GM23248 (cell line): ENCODE data around the gene CFDP1. TPM values are rescaled to one million over a fixed set of nuclear protein-coding genes. Genes with fewer than 3 reads are reported as not detected.
"Not testable (repeated sequence)": the region's sequence is repeated elsewhere in the genome, so short reads cannot be mapped to it uniquely, and the experiment has no call there.

Source experiments
- DNase-seq: peaks from one replicate; pipeline ENCODE4 v3.0.0-alpha.2; 2015
- H2AFZ ChIP-seq: fragments of 200-600 bp; sonication (generic); 2 replicates; pipeline ENCODE4 v1.6.1; 2016; ENCODE audit warnings: antibody characterized with exemption
- H3F3A ChIP-seq: fragments of 200-600 bp; sonication (generic); 2 replicates; pipeline ENCODE4 v1.6.1; 2016; ENCODE audit warnings: mild to moderate bottlenecking, antibody characterized with exemption, mixed run types; ENCODE audit not compliant: insufficient read depth
- H3K27ac ChIP-seq: fragments of 200-600 bp; sonication (generic); 2 replicates; pipeline ENCODE4 v1.5.1; 2016; ENCODE audit warnings: mild to moderate bottlenecking
- H3K27me3 ChIP-seq: fragments of 200-600 bp; sonication (generic); replicated peaks from 2 replicates; pipeline ENCODE4 v1.6.1; 2016; ENCODE audit warnings: mild to moderate bottlenecking; ENCODE audit not compliant: insufficient read depth
- H3K36me3 ChIP-seq: fragments of 200-600 bp; sonication (generic); 2 replicates; pipeline ENCODE4 v1.6.1; 2016; ENCODE audit warnings: low read depth, mild to moderate bottlenecking
- H3K4me1 ChIP-seq: fragments of 200-600 bp; sonication (generic); 2 replicates; pipeline ENCODE4 v1.6.1; 2016; ENCODE audit warnings: mild to moderate bottlenecking; ENCODE audit not compliant: insufficient read depth
- H3K4me2 ChIP-seq: fragments of 200-600 bp; sonication (generic); one replicate; pipeline ENCODE4 v1.6.1; 2016; ENCODE audit warnings: mild to moderate bottlenecking; ENCODE audit not compliant: unreplicated experiment
- H3K4me3 ChIP-seq: fragments of 200-600 bp; sonication (generic); 2 replicates; pipeline ENCODE4 v1.5.1; 2016; ENCODE audit warnings: mild to moderate bottlenecking
- H3K79me2 ChIP-seq: fragments of 200-600 bp; sonication (generic); 2 replicates; pipeline ENCODE4 v1.6.1; 2016; ENCODE audit warnings: mild to moderate bottlenecking; ENCODE audit not compliant: insufficient read depth
- H3K9ac ChIP-seq: fragments of 200-600 bp; sonication (generic); 2 replicates; pipeline ENCODE4 v1.6.1; 2016; ENCODE audit warnings: mild to moderate bottlenecking
- H3K9me2 ChIP-seq: fragments of 200-600 bp; sonication (generic); 2 replicates; pipeline ENCODE4 v1.6.1; 2016; ENCODE audit warnings: mixed run types, mild to moderate bottlenecking, moderate library complexity; ENCODE audit not compliant: insufficient read depth
- H3K9me3 ChIP-seq: fragments of 200-600 bp; sonication (generic); one replicate; pipeline ENCODE4 v1.6.1; 2017; ENCODE audit warnings: low read depth
- H4K20me1 ChIP-seq: fragments of 200-600 bp; sonication (generic); 2 replicates; pipeline ENCODE4 v1.6.0; 2016; ENCODE audit not compliant: insufficient read depth
- EZH2 ChIP-seq: fragments of 200-600 bp; sonication (generic); IDR thresholded peaks from 2 replicates; pipeline ENCODE4 v1.6.1; 2018; ENCODE audit warnings: antibody characterized with exemption, mild to moderate bottlenecking; ENCODE audit not compliant: insufficient read depth, poor library complexity, severe bottlenecking
- EZH2phosphoT487 ChIP-seq: fragments of 200-600 bp; sonication (generic); IDR thresholded peaks from 2 replicates; pipeline ENCODE4 v1.6.1; 2018; ENCODE audit warnings: antibody characterized with exemption, moderate library complexity, mild to moderate bottlenecking, low read depth; ENCODE audit not compliant: insufficient read depth
- WGBS, 2 experiments: methylation state at CpG; one replicate each; pipeline ENCODE4 v1.1.6; 2015 to 2017; ENCODE audit warnings: low lambda C conversion rate in 2 of 2, low coverage in 1 of 2; ENCODE audit errors: missing lambda C conversion rate in 2 of 2; 5-methylcytosine and 5-hydroxymethylcytosine counted together
- in situ Hi-C: fragments of 300-500 bp; cut with MboI; formaldehyde crosslinking; loops from 2 replicates; pipeline ENCODE4 v1.15.0; 2020
- polyA plus RNA-seq: library from polyadenylated mRNA; unstranded; fragments of >200 nt; fragmentation: Nextera tagmentation; extraction: Ambion mirVana; gene quantifications from 2 replicates; pipeline ENCODE4 v1.2.1, GENCODE V29; 2016
- total RNA-seq: library from RNA; depleted of rRNA; stranded (reverse); fragments of >200 nt; shearing (Covaris generic); gene quantifications from 2 replicates; pipeline ENCODE4 v1.2.3, GENCODE V29; 2014

Gene CFDP1
- total and polyA plus RNA-seq, 2 experiments from 2014 or later = 36.9 to 46.7 TPM

GRCh38 chr16:75464122-75464918, 31.0 kb upstream of the CFDP1 start, which contains the start of gene TMEM170A:
TMEM170A (minus strand) TSS chr16:75464689; CDS start chr16:75464600, 89 bp downstream.
- in situ Hi-C loops = no loop called here
- Histone ChIP-seq H3K27ac (peak within 1 kb of the TSS; percentile 66), H3K9me2 (no peaks in the 10 kb centered on the region), H3K79me2 (peaks cover 49% of the 10 kb centered on the region), H3F3A (no peaks in the 10 kb centered on the region), H3K36me3 (no peaks in the 10 kb centered on the region), H3K4me1 (no peaks in the 10 kb centered on the region), H3K27me3 (no peaks in the 10 kb centered on the region), H4K20me1 (no peaks in the 10 kb centered on the region; the same call in 1 of the 2 replicates), H3K4me2 (peak within 1 kb of the TSS; percentile 98), H3K4me3 (peak within 1 kb of the TSS; percentile 85), H3K9me3 (no peaks in the 10 kb centered on the region), H3K9ac (peak within 1 kb of the TSS; percentile 84), H2AFZ (peak within 1 kb of the TSS; percentile 82)
- no peak for TF ChIP-seq EZH2
- TF ChIP-seq EZH2phosphoT487 = no peak
- 0 to 1% methylated on average over 58 to 65 of the region's 89 CpGs for WGBS, 2 experiments
- DNase-seq = peak; percentile 99

- in situ Hi-C loops = not testable (repeated sequence)
These were observed 30.3 kb upstream of the CFDP1 start for GRCh38 chr16:75463389-75464121.

GRCh38 chr16:75462806-75463205, 29.5 kb upstream of the CFDP1 start:
- in situ Hi-C loops = no loop called here
- H4K20me1 ChIP-seq = no peaks in the 10 kb centered on the region; the same call in 1 of the 2 replicates
- no peaks in the 10 kb centered on the region for H3K27me3 ChIP-seq
- WGBS, 2 experiments = 60 to 74% methylated on average over 2 of the region's 2 CpGs
- H2AFZ ChIP-seq = no peak overlapping the region
- no peaks in the 10 kb centered on the region for H3K36me3 ChIP-seq
- no peak overlapping the region for H3K27ac ChIP-seq
- no peaks in the 10 kb centered on the region for H3K9me2 ChIP-seq
- H3K9me3 ChIP-seq = no peaks in the 10 kb centered on the region
- H3F3A ChIP-seq = no peaks in the 10 kb centered on the region
- H3K4me3 ChIP-seq = peak overlapping the region; percentile 85
- H3K9ac ChIP-seq = peak overlapping the region; percentile 84; the same call in 1 of the 2 replicates
- H3K4me2 ChIP-seq = peak overlapping the region; percentile 98
- TF ChIP-seq EZH2phosphoT487 (no peak), EZH2 (no peak)
- peak; percentile 32 for DNase-seq
- no peaks in the 10 kb centered on the region for H3K4me1 ChIP-seq
- H3K79me2 ChIP-seq = peaks cover 64% of the 10 kb centered on the region

More at GRCh38 chr16:75463389-75464121, 30.3 kb upstream of the CFDP1 start:
- Histone ChIP-seq H2AFZ (peak overlapping the region; percentile 82), H3K4me2 (peak overlapping the region; percentile 98), H3K27ac (peak overlapping the region; percentile 66), H3K79me2 (peaks cover 56% of the 10 kb centered on the region), H3K9ac (peak overlapping the region; percentile 84), H3K4me3 (peak overlapping the region; percentile 85)
- DNase-seq = peak; percentile 57
- not testable (repeated sequence) for H3F3A ChIP-seq, H3K27me3 ChIP-seq, H3K9me3 ChIP-seq, H3K4me1 ChIP-seq, H3K36me3 ChIP-seq, H4K20me1 ChIP-seq, H3K9me2 ChIP-seq
- 2% methylated on average over 31 to 39 of the region's 39 CpGs for WGBS, 2 experiments

GRCh38 chr16:75461575-75461974, 28.3 kb upstream of the CFDP1 start:
- Histone ChIP-seq H3K4me3 (no peak overlapping the region), H3K4me1 (no peaks in the 10 kb centered on the region), H3K9me3 (no peaks in the 10 kb centered on the region), H3K36me3 (no peaks in the 10 kb centered on the region), H3K9ac (no peak overlapping the region), H3K27me3 (no peaks in the 10 kb centered on the region), H4K20me1 (no peaks in the 10 kb centered on the region; the same call in 1 of the 2 replicates), H3K27ac (no peak overlapping the region), H2AFZ (no peak overlapping the region), H3K9me2 (no peaks in the 10 kb centered on the region), H3F3A (no peaks in the 10 kb centered on the region), H3K4me2 (no peak overlapping the region), H3K79me2 (peaks cover 76% of the 10 kb centered on the region)
- WGBS, 2 experiments = 84 to 87% methylated on average over 2 of the region's 2 CpGs
- TF ChIP-seq EZH2 (no peak), EZH2phosphoT487 (no peak)
- in situ Hi-C loops = no loop called here
- DNase-seq = no peak
